ENCODE measurements around the gene DUSP5.
"Not testable (repeated sequence)": the region's sequence is repeated elsewhere in the genome, so short reads cannot be mapped to it uniquely, and the experiment has no call there.

The DUSP5 gene

GRCh38 chr10:110524859-110525232, 27.1 kb downstream of the DUSP5 start:
- no peak for FAIRE-seq

- FAIRE-seq: no peak
Measured at GRCh38 chr10:110525349-110526260, 27.9 kb downstream of the DUSP5 start.

GRCh38 chr10:110527731-110528171, 30.0 kb downstream of the DUSP5 start:
- no peak for FAIRE-seq

GRCh38 chr10:110528224-110528996, 30.7 kb downstream of the DUSP5 start:
- no peak for FAIRE-seq

GRCh38 chr10:110528997-110529524, 31.4 kb downstream of the DUSP5 start:
- not testable (repeated sequence) for FAIRE-seq

- FAIRE-seq: no peak
Measured at GRCh38 chr10:110529596-110530011, 31.9 kb downstream of the DUSP5 start.

- FAIRE-seq: no peak
Measured at GRCh38 chr10:110530131-110530831, 32.6 kb downstream of the DUSP5 start.

GRCh38 chr10:110531687-110532086, 34.0 kb downstream of the DUSP5 start:
- no peak for FAIRE-seq

GRCh38 chr10:110532628-110533027, 34.9 kb downstream of the DUSP5 start:
- FAIRE-seq: not testable (repeated sequence)

- no peak for FAIRE-seq
Measured at GRCh38 chr10:110533149-110533548, 35.4 kb downstream of the DUSP5 start.

GRCh38 chr10:110534571-110534970, 36.9 kb downstream of the DUSP5 start:
- no peak for FAIRE-seq

GRCh38 chr10:110535958-110536891, 38.5 kb downstream of the DUSP5 start:
- no peak for FAIRE-seq

- no peak for FAIRE-seq
Measured at GRCh38 chr10:110539091-110539490, 41.4 kb downstream of the DUSP5 start.

GRCh38 chr10:110540031-110540430, 42.3 kb downstream of the DUSP5 start:
- no peak for FAIRE-seq

- FAIRE-seq: no peak
Measured at GRCh38 chr10:110544958-110545537, 47.3 kb downstream of the DUSP5 start.

- FAIRE-seq: no peak
Measured at GRCh38 chr10:110546077-110546476, 48.4 kb downstream of the DUSP5 start.

- FAIRE-seq: no peak
Measured at GRCh38 chr10:110546499-110547110, 48.9 kb downstream of the DUSP5 start.

GRCh38 chr10:110547139-110547761, 49.5 kb downstream of the DUSP5 start:
- peak; percentile 79 for FAIRE-seq

- FAIRE-seq: no peak
Measured at GRCh38 chr10:110548002-110548401, 50.3 kb downstream of the DUSP5 start.

- FAIRE-seq: no peak
Measured at GRCh38 chr10:110549211-110549610, 51.5 kb downstream of the DUSP5 start.
